ENCODE measurements around the gene GABRG3.

DNA sequence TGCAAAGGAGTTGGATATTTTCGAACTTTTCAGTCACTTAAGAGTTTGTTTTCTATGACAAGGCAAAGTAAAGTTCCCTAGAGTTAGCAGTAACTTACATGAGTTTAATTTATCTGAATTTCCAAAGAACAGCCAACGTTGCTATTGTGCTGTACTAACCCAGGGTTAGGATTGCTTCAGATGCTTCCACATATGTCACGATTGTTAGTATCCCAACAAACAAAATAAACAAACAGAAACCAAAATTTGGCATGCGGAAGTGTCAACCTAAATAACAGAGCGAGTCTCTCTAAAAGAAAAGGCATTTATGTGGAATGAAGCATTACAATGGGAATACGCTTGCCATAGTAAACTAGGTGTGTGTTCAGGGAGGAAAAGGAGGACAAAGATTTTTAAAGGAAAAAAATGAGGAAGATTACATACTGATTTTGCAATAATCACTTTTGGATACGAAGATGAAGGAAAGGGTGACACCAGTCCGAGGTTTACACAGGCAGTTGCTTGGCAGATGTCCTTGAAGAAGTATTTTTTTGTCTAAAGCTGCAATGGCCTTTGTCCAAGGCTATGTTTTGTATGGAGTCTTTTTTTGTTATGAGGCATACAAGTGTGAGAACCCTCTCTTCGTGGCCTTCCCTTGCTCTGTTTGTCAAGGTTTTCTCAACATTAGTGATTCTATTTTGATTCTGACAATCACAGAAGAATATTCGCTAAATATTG, 267.9 kb downstream of the GABRG3 start:
- TF ChIP-seq, protein P1, sequence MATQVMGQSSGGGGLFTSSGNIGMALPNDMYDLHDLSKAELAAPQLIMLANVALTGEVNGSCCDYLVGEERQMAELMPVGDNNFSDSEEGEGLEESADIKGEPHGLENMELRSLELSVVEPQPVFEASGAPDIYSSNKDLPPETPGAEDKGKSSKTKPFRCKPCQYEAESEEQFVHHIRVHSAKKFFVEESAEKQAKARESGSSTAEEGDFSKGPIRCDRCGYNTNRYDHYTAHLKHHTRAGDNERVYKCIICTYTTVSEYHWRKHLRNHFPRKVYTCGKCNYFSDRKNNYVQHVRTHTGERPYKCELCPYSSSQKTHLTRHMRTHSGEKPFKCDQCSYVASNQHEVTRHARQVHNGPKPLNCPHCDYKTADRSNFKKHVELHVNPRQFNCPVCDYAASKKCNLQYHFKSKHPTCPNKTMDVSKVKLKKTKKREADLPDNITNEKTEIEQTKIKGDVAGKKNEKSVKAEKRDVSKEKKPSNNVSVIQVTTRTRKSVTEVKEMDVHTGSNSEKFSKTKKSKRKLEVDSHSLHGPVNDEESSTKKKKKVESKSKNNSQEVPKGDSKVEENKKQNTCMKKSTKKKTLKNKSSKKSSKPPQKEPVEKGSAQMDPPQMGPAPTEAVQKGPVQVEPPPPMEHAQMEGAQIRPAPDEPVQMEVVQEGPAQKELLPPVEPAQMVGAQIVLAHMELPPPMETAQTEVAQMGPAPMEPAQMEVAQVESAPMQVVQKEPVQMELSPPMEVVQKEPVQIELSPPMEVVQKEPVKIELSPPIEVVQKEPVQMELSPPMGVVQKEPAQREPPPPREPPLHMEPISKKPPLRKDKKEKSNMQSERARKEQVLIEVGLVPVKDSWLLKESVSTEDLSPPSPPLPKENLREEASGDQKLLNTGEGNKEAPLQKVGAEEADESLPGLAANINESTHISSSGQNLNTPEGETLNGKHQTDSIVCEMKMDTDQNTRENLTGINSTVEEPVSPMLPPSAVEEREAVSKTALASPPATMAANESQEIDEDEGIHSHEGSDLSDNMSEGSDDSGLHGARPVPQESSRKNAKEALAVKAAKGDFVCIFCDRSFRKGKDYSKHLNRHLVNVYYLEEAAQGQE (IDR thresholded peaks at IDR 0.05; ENCODE audit: insufficient read depth in 1 of 2, low read depth in 2 of 2, low read length in 2 of 2), result no peak
- no peak for TF ChIP-seq SIN3A (IDR thresholded peaks at IDR 0.05; ENCODE audit: borderline replicate concordance, insufficient read depth, low read length)
- TF ChIP-seq POLR2AphosphoS5 (IDR thresholded peaks at IDR 0.05; ENCODE audit: low read depth, low read length), result no peak

All from PFSK-1 (cell line).